ENCODE results near the gene MARCKS.

Gene MARCKS

GRCh38 chr6:113854531-113855499 is 2.3 kb upstream of the MARCKS start:
- no peak for DNase-seq

- no peak for DNase-seq
Observed at GRCh38 chr6:113855500-113856374, 1.4 kb upstream of the MARCKS start.

GRCh38 chr6:113856375-113856624 is 845 bp upstream of the MARCKS start:
- DNase-seq = no peak

- peak; percentile 4 to 11 for DNase-seq
Observed at GRCh38 chr6:113857556-113858479, 673 bp downstream of the MARCKS start.

GRCh38 chr6:113858480-113859348 is 1.6 kb downstream of the MARCKS start:
- DNase-seq = peak; percentile 73 to 78

GRCh38 chr6:113859349-113860180 is 2.4 kb downstream of the MARCKS start:
- no peak for DNase-seq

- DNase-seq = no peak
Observed at GRCh38 chr6:113860181-113860955, 3.2 kb downstream of the MARCKS start.

- no peak for DNase-seq
Observed at GRCh38 chr6:113862112-113862511, 5.0 kb downstream of the MARCKS start.

GRCh38 chr6:113870917-113871316 is 13.8 kb downstream of the MARCKS start:
- no peak for DNase-seq

- no peak for DNase-seq
Observed at GRCh38 chr6:113871975-113872374, 14.8 kb downstream of the MARCKS start.

GRCh38 chr6:113873043-113873667 is 16.0 kb downstream of the MARCKS start:
- no peak for DNase-seq

GRCh38 chr6:113875470-113875869 is 18.3 kb downstream of the MARCKS start:
- DNase-seq = no peak

- no peak for DNase-seq
Observed at GRCh38 chr6:113876695-113877094, 19.6 kb downstream of the MARCKS start.

GRCh38 chr6:113879186-113880096 is 22.3 kb downstream of the MARCKS start:
- DNase-seq = no peak

GRCh38 chr6:113881478-113881980 is 24.4 kb downstream of the MARCKS start:
- DNase-seq = no peak

GRCh38 chr6:113882336-113883022 is 25.3 kb downstream of the MARCKS start:
- DNase-seq = no peak

- no peak for DNase-seq
Observed at GRCh38 chr6:113884011-113884410, 26.9 kb downstream of the MARCKS start.

- no peak for DNase-seq
Observed at GRCh38 chr6:113886512-113886911, 29.4 kb downstream of the MARCKS start.
